Hippocampal formation (tissue), 2 donors: Measurements from ENCODE around the gene HOXC11.
A peak's percentile ranks its signal among the peaks of the same experiment; 100 is the strongest.

ENCODE experiments used
- DNase-seq, 2 donors: peaks; one replicate each; lab custom pipeline; 2025; lab: John Stamatoyannopoulos, UW

Gene HOXC11

DNA sequence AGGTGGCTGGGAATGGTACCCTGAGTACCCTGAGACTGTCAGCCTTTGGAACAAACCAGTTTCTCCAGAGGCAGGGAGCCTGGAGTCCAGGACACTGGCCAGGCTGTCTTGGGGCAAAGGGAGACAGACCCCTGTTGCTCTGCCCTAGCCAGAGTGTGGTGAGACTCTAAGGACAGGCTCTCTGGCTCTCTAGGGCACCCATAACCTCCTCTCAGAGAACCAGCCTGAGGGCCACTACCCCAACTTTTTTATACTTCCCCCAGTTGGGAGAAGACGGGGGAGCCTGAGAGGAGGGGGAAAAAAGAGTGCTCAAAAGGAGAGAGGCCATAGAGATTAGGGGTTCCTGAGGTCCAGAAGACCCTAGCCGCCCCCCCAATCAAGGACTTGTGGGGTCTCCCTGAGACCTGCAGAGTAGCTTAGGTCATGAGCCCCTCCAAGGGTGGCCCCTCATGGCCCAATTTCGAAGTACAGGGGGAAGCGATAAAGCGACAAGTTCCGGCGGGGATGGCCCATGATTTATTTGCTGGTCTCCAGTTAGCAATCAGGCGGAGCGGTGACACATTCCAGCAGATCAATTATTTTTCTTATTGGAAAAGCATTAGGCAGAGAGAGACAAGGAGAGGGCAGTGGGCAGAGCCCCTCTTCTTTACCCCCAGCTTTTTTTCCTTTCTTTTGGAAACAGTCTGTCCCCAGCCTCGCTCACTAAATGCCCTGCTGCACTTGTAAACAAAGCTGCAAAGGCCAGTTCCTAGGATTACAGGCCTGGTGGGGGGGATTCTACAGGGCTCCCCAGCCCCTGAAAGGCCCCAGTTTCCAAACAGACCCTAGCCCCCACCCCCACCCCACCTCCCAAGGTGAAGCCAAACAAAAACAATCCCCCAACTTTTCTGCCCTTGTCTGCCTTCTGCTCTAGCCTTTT, 37.4 kb downstream of the HOXC11 start:
- DNase-seq: no peak

DNA sequence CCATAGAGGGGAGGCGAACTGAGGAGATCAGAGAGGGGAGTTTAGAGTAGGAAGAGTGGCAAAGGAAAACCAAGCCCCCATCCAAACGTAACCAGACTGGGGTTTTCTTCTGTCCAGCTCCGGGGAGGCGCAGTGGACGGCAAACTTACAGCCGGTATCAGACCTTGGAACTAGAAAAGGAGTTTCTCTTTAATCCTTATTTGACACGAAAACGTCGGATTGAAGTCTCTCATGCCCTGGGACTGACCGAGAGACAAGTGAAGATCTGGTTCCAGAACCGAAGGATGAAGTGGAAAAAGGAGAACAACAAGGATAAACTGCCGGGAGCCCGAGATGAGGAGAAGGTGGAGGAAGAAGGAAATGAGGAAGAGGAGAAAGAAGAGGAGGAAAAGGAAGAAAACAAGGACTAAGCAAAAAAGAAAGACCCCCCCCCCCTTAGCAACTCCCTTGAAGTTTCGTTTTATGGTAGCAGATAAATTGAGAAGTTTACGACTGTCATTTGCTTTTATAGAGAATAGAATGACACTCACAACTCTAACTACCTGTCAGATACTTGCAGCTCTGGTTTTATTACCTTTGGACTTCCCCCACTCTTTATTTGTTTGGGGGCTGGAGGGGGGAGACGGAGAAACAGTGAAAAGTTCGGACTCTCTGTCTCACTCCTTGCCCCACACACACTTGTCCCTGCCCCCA, 38.2 kb downstream of the HOXC11 start:
- DNase-seq: no peak

DNA sequence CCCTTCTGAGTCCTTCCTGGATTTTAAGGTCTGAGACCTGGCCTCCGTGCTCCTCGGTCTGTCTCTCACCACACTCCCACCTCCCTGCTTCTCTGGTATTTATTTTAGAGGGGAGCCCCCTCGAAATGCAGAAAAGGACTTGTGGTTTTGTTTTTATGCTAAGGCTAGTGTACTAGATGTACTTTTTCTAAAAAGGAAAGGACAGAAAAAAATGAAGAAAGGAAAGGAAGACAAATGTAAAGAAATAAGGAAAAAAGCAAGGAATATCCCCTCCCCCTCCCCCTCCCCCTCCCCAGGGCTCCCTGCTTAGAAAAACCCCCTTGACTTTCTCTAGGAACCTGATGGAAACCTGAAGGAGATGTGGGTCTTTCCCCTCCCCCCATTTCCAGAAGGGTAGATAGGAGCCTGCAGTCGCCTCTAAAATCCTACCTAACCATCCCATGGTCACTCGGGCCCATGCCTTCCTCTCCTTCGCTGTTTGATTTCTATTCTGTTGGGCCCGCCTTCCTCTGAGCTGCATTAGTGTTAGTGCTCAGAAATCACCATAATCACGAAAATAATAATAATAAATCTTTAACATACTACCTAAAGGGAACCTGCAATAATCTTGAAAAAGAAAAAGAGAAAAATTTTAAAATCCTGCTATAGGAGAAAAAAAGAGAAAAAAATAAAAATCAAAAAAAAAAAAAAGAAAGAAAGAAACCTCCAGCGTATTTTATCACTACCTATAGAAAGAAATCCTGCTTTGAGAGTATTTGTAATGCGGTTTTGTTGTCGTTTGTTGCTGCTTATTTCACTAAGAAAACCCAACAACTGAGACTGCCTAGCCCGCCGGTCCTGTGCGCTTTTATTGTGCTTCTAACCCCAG, 39.0 kb downstream of the HOXC11 start:
- no peak for DNase-seq

DNA sequence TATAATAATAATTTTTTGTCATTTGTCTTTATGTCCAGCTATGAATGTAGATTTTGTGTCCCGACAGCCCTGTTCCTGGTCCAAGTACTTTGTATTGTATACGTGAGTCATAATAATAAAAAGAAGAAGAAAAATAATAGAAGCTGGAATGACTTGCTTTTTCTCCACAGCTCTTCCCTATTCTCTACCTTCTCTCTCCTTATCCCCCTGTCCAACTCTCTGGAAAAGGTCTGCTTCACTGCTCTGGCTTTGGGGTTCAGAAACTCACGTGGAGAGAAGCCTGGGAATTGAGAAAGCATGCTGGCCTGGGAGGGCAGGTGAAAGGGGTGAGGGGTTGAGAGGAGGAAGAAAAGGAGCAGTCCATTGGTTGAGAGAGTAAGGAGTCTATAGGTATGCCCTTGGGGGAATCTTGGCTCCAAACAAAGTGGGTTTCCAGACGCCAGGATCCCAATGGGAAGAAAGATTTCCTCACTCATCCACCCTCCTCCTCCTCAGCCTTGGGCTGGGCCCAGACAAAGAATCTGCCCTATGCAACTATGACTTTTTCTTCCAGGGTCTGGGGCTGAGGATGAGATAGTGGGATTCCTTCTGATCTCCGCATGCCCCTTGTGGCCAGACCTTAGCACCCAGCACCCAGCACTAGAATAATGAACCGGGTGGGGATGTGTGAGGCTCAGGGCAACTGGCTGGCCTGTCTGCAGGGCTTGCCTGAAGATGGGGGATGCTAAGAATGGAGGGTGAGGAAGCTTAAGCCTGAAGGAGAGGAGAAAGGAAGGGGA, 39.9 kb downstream of the HOXC11 start:
- no peak for DNase-seq

DNA sequence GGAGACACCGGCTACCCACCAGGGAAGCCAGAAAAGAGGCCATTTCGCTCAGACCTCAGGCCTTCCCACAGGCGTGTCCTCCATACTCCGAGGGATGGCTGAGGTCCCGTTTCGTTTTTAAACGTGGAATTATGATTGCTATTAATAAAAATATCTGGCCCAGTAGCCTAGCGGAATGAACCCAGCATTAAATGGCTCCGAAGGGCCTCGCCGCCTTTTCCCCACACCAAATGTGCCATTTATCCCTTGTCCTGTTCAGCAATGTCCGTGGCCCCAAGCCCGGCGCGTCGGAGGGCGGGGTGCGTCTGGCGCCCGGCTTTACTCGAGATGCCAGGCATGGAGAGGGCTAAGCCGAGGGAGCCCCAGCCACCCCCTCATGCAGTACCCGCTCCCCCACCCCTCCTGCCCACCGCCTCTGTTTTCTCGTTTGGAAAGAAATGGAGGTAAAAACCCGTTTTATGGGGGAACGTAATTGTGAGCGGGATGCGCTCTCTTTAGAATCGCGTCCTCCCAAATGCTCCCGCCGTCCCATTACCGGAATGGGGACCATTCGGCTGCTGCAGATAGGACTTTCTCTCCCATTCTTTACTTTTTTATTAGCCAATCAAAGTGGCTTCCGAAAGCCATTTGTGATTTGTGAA, 41.6 kb downstream of the HOXC11 start:
- no peak for DNase-seq

DNA sequence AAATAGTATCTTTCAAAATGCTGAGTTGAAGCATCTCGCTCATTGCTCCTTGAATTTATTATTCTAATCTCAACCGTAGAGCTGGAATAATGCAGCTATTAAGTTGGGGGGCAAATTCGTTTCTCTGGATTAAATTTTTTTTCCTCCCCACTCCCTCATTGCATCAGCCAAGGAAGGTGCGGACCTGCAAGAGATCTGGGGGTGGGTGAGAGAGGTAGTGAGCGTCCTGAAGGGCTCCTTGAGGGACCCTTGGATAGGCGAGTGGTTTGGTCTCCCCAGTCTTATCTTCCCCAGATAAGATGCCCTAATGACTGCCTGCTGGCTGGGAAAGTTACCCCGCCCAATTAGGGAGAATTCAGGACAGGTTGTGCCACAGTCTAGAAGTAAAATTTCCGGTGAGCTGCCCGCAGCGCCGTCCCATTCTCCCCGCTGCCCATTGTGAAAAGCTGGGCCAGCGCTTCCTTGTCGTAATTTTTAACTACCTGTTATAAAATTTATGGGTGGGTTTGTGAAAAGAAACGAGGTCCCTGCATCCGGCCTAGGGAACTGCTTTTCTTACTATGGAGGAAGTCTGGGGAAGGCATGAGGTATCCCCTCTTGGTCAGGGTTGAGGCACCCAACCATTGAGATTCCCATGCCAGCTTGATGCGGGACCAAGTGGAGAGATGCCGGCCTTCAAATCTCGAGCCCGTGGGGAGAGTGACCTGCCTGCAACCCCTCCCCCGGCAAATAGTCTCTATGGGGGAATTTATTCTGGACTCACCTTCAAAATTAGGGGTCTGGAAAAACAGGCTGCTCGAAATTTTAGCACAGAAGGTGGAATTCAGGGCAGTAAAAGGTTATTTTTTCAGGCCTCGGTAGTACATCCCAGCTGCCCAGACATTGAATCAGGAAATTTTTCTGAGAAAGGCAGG, 42.3 kb downstream of the HOXC11 start:
- DNase-seq: no peak

GRCh38 chr12:54016051-54016450, 43.1 kb downstream of the HOXC11 start:
- DNase-seq: no peak

GRCh38 chr12:54016478-54016964, 43.6 kb downstream of the HOXC11 start:
- DNase-seq: no peak

GRCh38 chr12:54017027-54017788, 44.3 kb downstream of the HOXC11 start:
- no peak for DNase-seq

- peak; percentile 28 to 39 for DNase-seq
Observed at GRCh38 chr12:54017878-54018467, 45.0 kb downstream of the HOXC11 start.

- no peak for DNase-seq
Observed at GRCh38 chr12:54018468-54018984, 45.6 kb downstream of the HOXC11 start.

- DNase-seq: no peak
Observed at GRCh38 chr12:54019091-54019811, 46.3 kb downstream of the HOXC11 start.

DNA sequence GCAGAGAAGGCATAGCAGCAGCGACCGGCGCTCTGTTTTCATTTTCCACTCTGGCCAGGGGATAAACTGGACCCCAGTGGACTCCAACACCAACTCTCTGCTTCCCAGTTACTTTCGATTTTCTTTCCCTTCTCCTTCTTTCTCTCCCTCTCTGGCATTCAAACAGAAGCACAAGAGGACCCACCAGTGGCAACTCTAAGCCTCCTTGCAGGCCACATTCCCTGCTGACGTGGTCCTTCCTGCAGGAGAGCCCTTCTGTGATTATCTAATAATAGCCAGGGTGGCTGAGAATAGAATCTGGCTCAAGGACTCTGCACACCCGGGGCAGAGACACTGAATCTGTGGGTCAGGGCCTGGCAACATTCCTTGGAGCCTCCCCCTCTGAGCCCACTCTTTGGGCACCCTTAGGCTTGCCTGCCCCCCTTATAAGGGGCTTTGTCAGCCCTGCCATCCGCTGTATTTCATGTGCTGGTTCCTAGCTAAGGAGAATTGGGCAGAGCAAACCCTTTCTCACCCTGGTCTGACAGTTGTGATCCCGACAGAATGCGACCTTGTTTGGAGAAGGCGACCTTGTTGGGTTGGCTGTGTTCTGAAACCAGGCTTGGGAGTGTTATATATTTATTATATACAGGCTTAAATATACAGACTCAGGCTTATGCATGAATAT, 47.1 kb downstream of the HOXC11 start:
- no peak for DNase-seq

GRCh38 chr12:54020591-54021405, 47.9 kb downstream of the HOXC11 start:
- DNase-seq: no peak

- no peak for DNase-seq
Observed at GRCh38 chr12:54021432-54022013, 48.6 kb downstream of the HOXC11 start.
